ENCODE results near the gene HOXA6.

The HOXA6 gene

GRCh38 chr7:27110186-27111031 lies 37.2 kb downstream of the HOXA6 start:
- no peak overlapping the region for H2AFZ ChIP-seq (ENCODE audit: low read length)
- H3K9ac ChIP-seq (ENCODE audit: low read length): no peak overlapping the region
- H3K27me3 ChIP-seq (ENCODE audit: insufficient read depth, low read length): no peaks in the 10 kb centered on the region
- H3K4me2 ChIP-seq (ENCODE audit: low read length): no peak overlapping the region
- no peaks in the 10 kb centered on the region for H4K20me1 ChIP-seq (ENCODE audit: insufficient read depth, low read length)
- H3K27ac ChIP-seq (ENCODE audit: low read depth, low read length, poor library complexity, severe bottlenecking): no peak overlapping the region
- H3K4me3 ChIP-seq (ENCODE audit: low read depth, low read length, poor library complexity, severe bottlenecking): no peak overlapping the region
- H3F3A ChIP-seq (ENCODE audit: insufficient read depth, low read length): no peaks in the 10 kb centered on the region
- H3K9me3 ChIP-seq (ENCODE audit: low read length): no peaks in the 10 kb centered on the region
- H3K36me3 ChIP-seq (ENCODE audit: insufficient read depth, low read length): no peaks in the 10 kb centered on the region
- no peaks in the 10 kb centered on the region for H3K79me2 ChIP-seq (ENCODE audit: insufficient read depth, low read length)
- no peaks in the 10 kb centered on the region for H3K4me1 ChIP-seq (ENCODE audit: insufficient read depth, low read length, severe bottlenecking)
- TF ChIP-seq EZH2 (IDR thresholded peaks at IDR 0.05; ENCODE audit: borderline replicate concordance, low read length): no peak
- no peak for TF ChIP-seq CTCF (IDR thresholded peaks at IDR 0.05; ENCODE audit: low read length)
- H3K9me2 ChIP-seq (ENCODE audit: low read depth, low read length): no peaks in the 10 kb centered on the region

GRCh38 chr7:27109466-27110185 lies 37.9 kb downstream of the HOXA6 start:
- Histone ChIP-seq H2AFZ (ENCODE audit: low read length) (no peak overlapping the region), H3K4me1 (ENCODE audit: insufficient read depth, low read length, severe bottlenecking) (no peaks in the 10 kb centered on the region)

More at GRCh38 chr7:27109466-27110185, 37.9 kb downstream of the HOXA6 start:
- H3K79me2 ChIP-seq (ENCODE audit: insufficient read depth, low read length): no peaks in the 10 kb centered on the region
- no peaks in the 10 kb centered on the region for H4K20me1 ChIP-seq (ENCODE audit: insufficient read depth, low read length)
- H3K9me2 ChIP-seq (ENCODE audit: low read depth, low read length): no peaks in the 10 kb centered on the region
- no peak overlapping the region for H3K4me3 ChIP-seq (ENCODE audit: low read depth, low read length, poor library complexity, severe bottlenecking)
- no peak overlapping the region for H3K4me2 ChIP-seq (ENCODE audit: low read length)
- no peak for TF ChIP-seq EZH2 (IDR thresholded peaks at IDR 0.05; ENCODE audit: borderline replicate concordance, low read length)
- no peak for TF ChIP-seq CTCF (IDR thresholded peaks at IDR 0.05; ENCODE audit: low read length)
- no peaks in the 10 kb centered on the region for H3K9me3 ChIP-seq (ENCODE audit: low read length)
- H3K36me3 ChIP-seq (ENCODE audit: insufficient read depth, low read length): no peaks in the 10 kb centered on the region
- H3K9ac ChIP-seq (ENCODE audit: low read length): no peak overlapping the region
- no peaks in the 10 kb centered on the region for H3F3A ChIP-seq (ENCODE audit: insufficient read depth, low read length)
- H3K27ac ChIP-seq (ENCODE audit: low read depth, low read length, poor library complexity, severe bottlenecking): no peak overlapping the region
- H3K27me3 ChIP-seq (ENCODE audit: insufficient read depth, low read length): no peaks in the 10 kb centered on the region
